ENCODE results near the gene WASHC1. TPM values are rescaled to one million over a fixed set of nuclear protein-coding genes. Genes with fewer than 3 reads are reported as not detected.
"Not testable (repeated sequence)": the region's sequence is repeated elsewhere in the genome, so short reads cannot be mapped to it uniquely, and the experiment has no call there.

WASHC1 gene
- total and polyA plus RNA-seq, 2 of the 8 experiments (the other 6 are each of a cell fraction or from before 2014, with no cell fraction given) = 6.4 to 10.0 TPM

DNA sequence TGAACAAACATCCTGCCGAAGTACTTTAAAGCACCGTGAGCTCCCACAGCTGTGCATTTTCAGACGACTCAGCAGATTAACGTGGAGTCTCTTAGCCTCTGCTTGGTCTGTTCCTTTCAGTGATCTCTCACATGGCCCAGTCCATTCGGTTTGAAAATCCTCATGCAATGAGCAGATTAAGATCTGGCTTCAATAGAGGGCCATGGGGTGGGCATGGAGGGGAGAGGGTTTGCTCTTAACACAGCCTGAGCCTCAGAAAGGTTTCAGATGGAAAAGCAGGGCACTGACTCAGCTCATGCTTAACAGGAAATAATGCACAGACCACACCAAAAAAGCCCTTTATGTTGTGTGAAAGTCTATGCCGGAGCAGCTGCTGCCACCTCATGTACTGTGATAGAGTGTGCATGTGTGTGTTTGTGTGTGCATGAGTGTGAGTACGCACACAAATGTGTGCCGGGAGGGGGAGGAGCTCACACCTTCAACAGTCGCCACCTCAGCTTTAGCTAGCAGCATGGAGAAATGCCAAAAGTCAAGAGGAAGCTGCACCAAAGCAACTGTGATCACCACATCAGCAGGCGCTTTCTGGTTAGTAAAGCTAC lies 33.9 kb upstream of the WASHC1 start:
- 63% methylated on average over 9 of the region's 10 CpGs; no CpG with 5 or more reads in 1 of the 2 experiments for WGBS, 2 experiments (ENCODE audit: extremely low coverage in 1 of 2, insufficient coverage in 1 of 2, insufficient read length in 1 of 2, insufficient replicate concordance in 2 of 2, low coverage in 1 of 2, low lambda C conversion rate in 2 of 2, missing lambda C conversion rate in 1 of 2)
- H3K18ac ChIP-seq (ENCODE audit: extremely low read depth, low read length); H3K14ac ChIP-seq (ENCODE audit: insufficient read length); POLR2A ChIA-PET (ENCODE audit: partially characterized antibody); FAIRE-seq; H3K4me2 ChIP-seq (ENCODE audit: insufficient read depth in 1 of 2, low read depth in 2 of 2, low read length in 2 of 2); H3K27ac ChIP-seq (ENCODE audit: low read depth, low read length); DNase-seq (ENCODE audit: low read depth in 1 of 2, low spot score in 2 of 2); H3K27me3 ChIP-seq (replicated peaks in 1 of 4; ENCODE audit: control insufficient read depth in 3 of 4, extremely low read depth in 1 of 4, insufficient read depth in 3 of 4, low read length in 3 of 4); H3K23ac ChIP-seq (ENCODE audit: insufficient read length); H3K4me3 ChIP-seq (ENCODE audit: extremely low read depth in 1 of 4, insufficient read depth in 2 of 4, low read depth in 3 of 4, low read length in 4 of 4); H3K9me3 ChIP-seq (ENCODE audit: insufficient read depth in 2 of 2, low read depth in 1 of 2, low read length in 1 of 2); H2AFZ ChIP-seq (ENCODE audit: low read length); H4K5ac ChIP-seq (ENCODE audit: insufficient read length, low read depth, low read length); H2BK15ac ChIP-seq (ENCODE audit: low read length); H3K23me2 ChIP-seq (ENCODE audit: low read depth, low read length); H4K20me1 ChIP-seq (replicated peaks in 1 of 2; ENCODE audit: control insufficient read depth in 1 of 2, insufficient read depth in 2 of 2, low read length in 2 of 2); H3K79me1 ChIP-seq (ENCODE audit: low read depth, low read length); H3K56ac ChIP-seq (replicated peaks; ENCODE audit: insufficient read length, low read depth, low read length); H2BK20ac ChIP-seq (ENCODE audit: low read length); H3K36me3 ChIP-seq (ENCODE audit: control insufficient read depth in 2 of 4, insufficient read depth in 4 of 4, low read length in 3 of 4); H2AK5ac ChIP-seq (ENCODE audit: low read depth, low read length); H3K79me2 ChIP-seq (ENCODE audit: control insufficient read depth in 1 of 2, insufficient read depth in 2 of 2, low read length in 2 of 2); H4K91ac ChIP-seq (replicated peaks; ENCODE audit: insufficient read length, low read length); H3K9ac ChIP-seq (replicated peaks in 1 of 4; ENCODE audit: extremely low read depth in 1 of 4, low read depth in 3 of 4, low read length in 3 of 4); H2BK120ac ChIP-seq (replicated peaks; ENCODE audit: low read depth, low read length); H3K4me1 ChIP-seq (replicated peaks in 1 of 4; ENCODE audit: control insufficient read depth in 3 of 4, insufficient read depth in 4 of 4, low read length in 3 of 4); H4K8ac ChIP-seq (ENCODE audit: extremely low read depth, insufficient read depth, low read length); H3K4ac ChIP-seq (replicated peaks; ENCODE audit: insufficient read length, low read depth, low read length); CTCF ChIA-PET (ENCODE audit: partially characterized antibody); H2BK5ac ChIP-seq (ENCODE audit: low read depth, low read length); H2BK12ac ChIP-seq (ENCODE audit: low read depth, low read length): not testable (repeated sequence)
- TF ChIP-seq MAFK (IDR thresholded peaks at IDR 0.05; ENCODE audit: low read depth, low read length) = 0 out of 2 replicates have a peak, but pooled peaks have one; percentile 18

DNA sequence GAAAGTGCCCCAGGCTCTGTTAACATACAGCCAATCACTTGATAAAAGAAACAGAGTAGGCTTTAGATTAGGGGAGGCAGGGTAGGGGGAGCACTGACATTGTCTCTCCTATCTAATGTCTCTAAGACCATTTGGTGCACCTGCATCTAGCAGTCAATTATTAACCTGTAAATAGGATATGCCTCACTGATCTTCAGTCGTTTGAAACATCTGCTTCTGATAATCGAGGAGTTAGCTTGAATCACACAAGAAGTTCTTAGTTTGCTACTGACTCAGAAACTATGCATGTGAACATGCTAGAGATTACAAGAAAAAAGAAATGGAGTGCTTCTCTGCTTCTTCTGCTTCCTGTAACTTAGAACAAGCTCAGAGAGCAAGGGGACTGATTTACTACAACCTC lies 23.4 kb upstream of the WASHC1 start:
- POLR2A ChIA-PET (ENCODE audit: partially characterized antibody); H3K9ac ChIP-seq (replicated peaks in 1 of 4; ENCODE audit: extremely low read depth in 1 of 4, low read depth in 3 of 4, low read length in 3 of 4); H2BK12ac ChIP-seq (ENCODE audit: low read depth, low read length); H3K56ac ChIP-seq (replicated peaks; ENCODE audit: insufficient read length, low read depth, low read length); H3K4me3 ChIP-seq (ENCODE audit: extremely low read depth in 1 of 4, insufficient read depth in 2 of 4, low read depth in 3 of 4, low read length in 4 of 4); H3K79me2 ChIP-seq (ENCODE audit: control insufficient read depth in 1 of 2, insufficient read depth in 2 of 2, low read length in 2 of 2); H4K8ac ChIP-seq (ENCODE audit: extremely low read depth, insufficient read depth, low read length); H3K9me3 ChIP-seq (ENCODE audit: insufficient read depth in 2 of 2, low read depth in 1 of 2, low read length in 1 of 2); H3K14ac ChIP-seq (ENCODE audit: insufficient read length); H2BK20ac ChIP-seq (ENCODE audit: low read length); H4K5ac ChIP-seq (ENCODE audit: insufficient read length, low read depth, low read length); H3K36me3 ChIP-seq (ENCODE audit: control insufficient read depth in 2 of 4, insufficient read depth in 4 of 4, low read length in 3 of 4); H3K18ac ChIP-seq (ENCODE audit: extremely low read depth, low read length); FAIRE-seq; H2AK5ac ChIP-seq (ENCODE audit: low read depth, low read length); H3K27ac ChIP-seq (ENCODE audit: low read depth, low read length); H3K23ac ChIP-seq (ENCODE audit: insufficient read length); H4K91ac ChIP-seq (replicated peaks; ENCODE audit: insufficient read length, low read length); H3K4me1 ChIP-seq (replicated peaks in 1 of 4; ENCODE audit: control insufficient read depth in 3 of 4, insufficient read depth in 4 of 4, low read length in 3 of 4); DNase-seq (ENCODE audit: low read depth in 1 of 2, low spot score in 2 of 2); H3K4ac ChIP-seq (replicated peaks; ENCODE audit: insufficient read length, low read depth, low read length); H2AFZ ChIP-seq (ENCODE audit: low read length); H2BK120ac ChIP-seq (replicated peaks; ENCODE audit: low read depth, low read length); H2BK15ac ChIP-seq (ENCODE audit: low read length); H2BK5ac ChIP-seq (ENCODE audit: low read depth, low read length); H3K4me2 ChIP-seq (ENCODE audit: insufficient read depth in 1 of 2, low read depth in 2 of 2, low read length in 2 of 2); H3K79me1 ChIP-seq (ENCODE audit: low read depth, low read length); H3K27me3 ChIP-seq (replicated peaks in 1 of 4; ENCODE audit: control insufficient read depth in 3 of 4, extremely low read depth in 1 of 4, insufficient read depth in 3 of 4, low read length in 3 of 4); CTCF ChIA-PET (ENCODE audit: partially characterized antibody); H3K23me2 ChIP-seq (ENCODE audit: low read depth, low read length); H4K20me1 ChIP-seq (replicated peaks in 1 of 2; ENCODE audit: control insufficient read depth in 1 of 2, insufficient read depth in 2 of 2, low read length in 2 of 2): not testable (repeated sequence)
- WGBS, 2 experiments (ENCODE audit: extremely low coverage in 1 of 2, insufficient coverage in 1 of 2, insufficient read length in 1 of 2, insufficient replicate concordance in 2 of 2, low coverage in 1 of 2, low lambda C conversion rate in 2 of 2, missing lambda C conversion rate in 1 of 2) = 84% methylated on average over 2 of the region's 2 CpGs; no CpG with 5 or more reads in 1 of the 2 experiments

Measured in H1 (cell line).